DND-41 (cell line): ENCODE results near the gene FHDC1.

ENCODE experiments used
- ATAC-seq: fragments of 200-7000 bp; cut with Tn5 transposase; 3 replicates; pipeline ENCODE4 v1.9.1; 2021; ENCODE audit warnings: low read depth; ENCODE audit not compliant: insufficient read depth
- DNase-seq: peaks from one replicate; pipeline ENCODE4 v3.0.0-alpha.2; 2020
- H2AFZ ChIP-seq: 2 replicates; pipeline ENCODE4 v1.6.0; 2012; ENCODE audit warnings: low read depth, low read length
- H3K27ac ChIP-seq: 2 replicates; pipeline ENCODE4 v1.5.1; 2012; ENCODE audit warnings: low read length, inconsistent platforms
- H3K27me3 ChIP-seq: fragments of 200-600 bp; sonication (generic); 2 replicates; pipeline ENCODE4 v1.6.0; 2012; ENCODE audit warnings: low read length, mild to moderate bottlenecking, inconsistent platforms; ENCODE audit not compliant: insufficient read depth, poor library complexity
- H3K36me3 ChIP-seq: 2 replicates; pipeline ENCODE4 v1.5.1; 2012; ENCODE audit warnings: low read length, inconsistent platforms; ENCODE audit not compliant: insufficient read depth
- H3K4me1 ChIP-seq: 2 replicates; pipeline ENCODE4 v1.5.1; 2012; ENCODE audit warnings: mild to moderate bottlenecking, low read length; ENCODE audit not compliant: insufficient read depth
- H3K4me2 ChIP-seq: 2 replicates; pipeline ENCODE4 v1.6.0; 2012; ENCODE audit warnings: mild to moderate bottlenecking, moderate library complexity, low read length, inconsistent platforms; ENCODE audit not compliant: insufficient read depth
- H3K4me3 ChIP-seq, 2 experiments: fragments of 200-600 bp in 1 of 2; shearing (Covaris generic) in 1 of 2; 2 replicates each; pipeline ENCODE4 v1.5.1; 2012 to 2016; ENCODE audit warnings: inconsistent platforms in 2 of 2, low read length in 2 of 2, mild to moderate bottlenecking in 2 of 2, low read depth in 1 of 2, moderate library complexity in 1 of 2
- H3K79me2 ChIP-seq: 2 replicates; pipeline ENCODE4 v1.6.0; 2012; ENCODE audit warnings: low read length, inconsistent platforms; ENCODE audit not compliant: insufficient read depth
- H3K9ac ChIP-seq: 2 replicates; pipeline ENCODE4 v1.6.0; 2012; ENCODE audit warnings: low read depth, mild to moderate bottlenecking, inconsistent platforms, low read length, moderate library complexity
- H3K9me3 ChIP-seq: 2 replicates; pipeline ENCODE4 v1.5.1; 2012; ENCODE audit warnings: low read length, moderate library complexity, mild to moderate bottlenecking, inconsistent platforms; ENCODE audit not compliant: insufficient read depth, severe bottlenecking
- H4K20me1 ChIP-seq: 2 replicates; pipeline ENCODE4 v1.6.0; 2012; ENCODE audit warnings: low read length; ENCODE audit not compliant: insufficient read depth
- CTCF ChIP-seq: IDR thresholded peaks from 2 replicates; pipeline ENCODE4 v1.5.1; 2012; ENCODE audit warnings: borderline replicate concordance, low read length, moderate library complexity, mild to moderate bottlenecking; ENCODE audit not compliant: poor library complexity, severe bottlenecking; ENCODE audit errors: extremely low read depth
- EZH2 ChIP-seq: IDR thresholded peaks from 3 replicates; pipeline ENCODE4 v1.6.1; 2012; ENCODE audit warnings: borderline replicate concordance, low read depth, mild to moderate bottlenecking, moderate library complexity, low read length, inconsistent platforms; ENCODE audit not compliant: severe bottlenecking

FHDC1 gene

GRCh38 chr4:152939621-152940020 lies 3.5 kb downstream of the FHDC1 start:
- Histone ChIP-seq H3K27me3 (peaks cover 53% of the 10 kb centered on the region), H3K9me3 (no peaks in the 10 kb centered on the region), H3K9ac (no peak overlapping the region), H3K4me1 (peaks cover 20% of the 10 kb centered on the region), H3K4me2 (no peak overlapping the region), H3K36me3 (no peaks in the 10 kb centered on the region), H2AFZ (no peak overlapping the region), H3K27ac (no peak overlapping the region), H3K79me2 (no peaks in the 10 kb centered on the region), H4K20me1 (0 out of 2 replicates have a peak, but pooled peaks cover 3% of the 10 kb centered on the region), H3K4me3 (no peak overlapping the region)
- DNase-seq (no peak), ATAC-seq (no peak)
- TF ChIP-seq CTCF (no peak), EZH2 (no peak)

- DNase-seq (no peak), ATAC-seq (no peak)
- 0 out of 2 replicates have a peak, but pooled peaks cover 3% of the 10 kb centered on the region for H4K20me1 ChIP-seq
- no peaks in the 10 kb centered on the region for H3K9me3 ChIP-seq
- H3K27ac ChIP-seq: no peak overlapping the region
- no peaks in the 10 kb centered on the region for H3K36me3 ChIP-seq
- H3K4me1 ChIP-seq: peaks cover 20% of the 10 kb centered on the region
- H3K79me2 ChIP-seq: no peaks in the 10 kb centered on the region
- no peak overlapping the region for H2AFZ ChIP-seq
- H3K4me2 ChIP-seq: no peak overlapping the region
- no peak overlapping the region for H3K4me3 ChIP-seq
- no peak for TF ChIP-seq CTCF
- H3K27me3 ChIP-seq: peaks cover 48% of the 10 kb centered on the region
- H3K9ac ChIP-seq: no peak overlapping the region
Observed at GRCh38 chr4:152940461-152940860, 4.3 kb downstream of the FHDC1 start.

GRCh38 chr4:152941411-152941810 lies 5.3 kb downstream of the FHDC1 start:
- no peak overlapping the region for H3K27ac ChIP-seq
- no peaks in the 10 kb centered on the region for H3K79me2 ChIP-seq
- no peak for ATAC-seq
- 0 out of 2 replicates have a peak, but pooled peaks cover 3% of the 10 kb centered on the region for H4K20me1 ChIP-seq
- no peak overlapping the region for H3K4me2 ChIP-seq
- TF ChIP-seq CTCF (no peak), EZH2 (no peak)
- H3K36me3 ChIP-seq: no peaks in the 10 kb centered on the region
- no peak overlapping the region for H3K4me3 ChIP-seq
- peaks cover 19% of the 10 kb centered on the region for H3K4me1 ChIP-seq
- no peak overlapping the region for H2AFZ ChIP-seq
- peaks cover 39% of the 10 kb centered on the region for H3K27me3 ChIP-seq
- DNase-seq: no peak
- no peak overlapping the region for H3K9ac ChIP-seq
- no peaks in the 10 kb centered on the region for H3K9me3 ChIP-seq

- H3K4me3 ChIP-seq: no peak overlapping the region
- H3K4me1 ChIP-seq: peaks cover 10% of the 10 kb centered on the region
- no peak overlapping the region for H3K27ac ChIP-seq
- no peak for TF ChIP-seq CTCF
- H3K79me2 ChIP-seq: no peaks in the 10 kb centered on the region
- no peaks in the 10 kb centered on the region for H3K9me3 ChIP-seq
- no peak overlapping the region for H3K9ac ChIP-seq
- H3K4me2 ChIP-seq: no peak overlapping the region
- no peak overlapping the region for H2AFZ ChIP-seq
- H3K27me3 ChIP-seq: peaks cover 30% of the 10 kb centered on the region
- no peaks in the 10 kb centered on the region for H3K36me3 ChIP-seq
- H4K20me1 ChIP-seq: 0 out of 2 replicates have a peak, but pooled peaks cover 3% of the 10 kb centered on the region
- DNase-seq: no peak
- ATAC-seq: no peak
Observed at GRCh38 chr4:152942346-152942745, 6.2 kb downstream of the FHDC1 start.
